SK-N-SH treated with all-trans-retinoic acid at 6 μM for 48 hours (cell line): ENCODE results near the gene CRY1.

Experiments used
- CREB5 ChIP-seq: fragments of 250-450 bp; sonication (Bioruptor Pico); IDR thresholded peaks from 2 replicates; pipeline ENCODE4 v1.5.1; 2020; ENCODE audit warnings: low read depth, mild to moderate bottlenecking, moderate library complexity
- GLIS3 ChIP-seq: fragments of 250-450 bp; sonication (Bioruptor Pico); IDR thresholded peaks from 2 replicates; pipeline ENCODE4 v1.5.0; 2020; ENCODE audit warnings: mild to moderate bottlenecking, moderate library complexity

DNA sequence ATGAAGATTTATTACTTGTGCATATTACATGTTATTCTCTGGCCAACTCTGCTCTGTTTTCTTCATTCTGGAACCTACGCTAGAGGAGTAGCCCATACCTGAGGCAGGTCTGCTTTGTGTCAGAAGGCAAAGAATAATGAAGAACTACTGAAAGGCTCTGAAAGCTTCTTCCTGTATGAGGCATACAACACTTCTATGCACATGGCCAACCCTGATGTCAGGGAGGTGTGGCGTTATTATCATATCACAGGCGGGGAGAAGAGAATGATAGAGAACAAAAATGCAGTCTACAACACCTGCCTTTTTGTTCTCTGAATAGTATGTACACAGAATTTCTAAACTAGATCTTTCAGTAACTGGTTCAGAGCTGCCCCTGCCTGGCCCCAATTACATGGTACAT, 32.5 kb upstream of the CRY1 start:
- no peak for TF ChIP-seq GLIS3 (CRISPR knock-in tag)
- no peak for TF ChIP-seq CREB5 (CRISPR knock-in tag)
